Measurements from ENCODE around the gene GRPEL1. TPM values are rescaled to one million over a fixed set of nuclear protein-coding genes. Genes with fewer than 3 reads are reported as not detected.

GRPEL1 gene
- total RNA-seq, 2 experiments from 2014 or later: 27.4 to 43.7 TPM

GRCh38 chr4:7070729-7071511 is 3.1 kb upstream of the GRPEL1 start:
- H2AFZ ChIP-seq (ENCODE audit: low read length): peak overlapping the region; percentile 35; the same call in 1 of the 2 replicates
- ChIA-PET POLR2A (interaction anchor here (0.6 to 1.2 kb wide), 4 partner anchors 32 to 162 kb away, joined by 3 to 8 read pairs (median 3); partner anchors contain the start of gene TBC1D14), CTCF (ENCODE audit: unreplicated experiment) (interaction anchor here (0.5 to 1.5 kb wide), 5 partner anchors 27 to 353 kb away, joined by 3 to 5 read pairs (median 3); no protein-coding TSS in a partner anchor)
- H3K9me3 ChIP-seq (ENCODE audit: low read length): no peaks in the 10 kb centered on the region
- H3K4me1 ChIP-seq (ENCODE audit: insufficient read depth, low read length, poor library complexity, severe bottlenecking): peaks cover 21% of the 10 kb centered on the region
- DNase-seq (ENCODE audit: low spot score): peak; percentile 84
- H3K36me3 ChIP-seq (ENCODE audit: insufficient read depth, low read length): peaks cover 4% of the 10 kb centered on the region; the same call in 1 of the 2 replicates
- BruUV-seq (replicated peaks): no TSS peak
- H3K4me3 ChIP-seq (ENCODE audit: low read depth, low read length, poor library complexity, severe bottlenecking): no peak overlapping the region
- H3K9me2 ChIP-seq (ENCODE audit: insufficient read depth, low read length): no peaks in the 10 kb centered on the region
- TF ChIP-seq EZH2phosphoT487 (IDR thresholded peaks at IDR 0.05; ENCODE audit: borderline replicate concordance, low read depth, low read length) (no peak), CTCF (conservative IDR thresholded peaks at IDR 0.05; ENCODE audit: low read length) (peak; percentile 94)
- peaks cover 19% of the 10 kb centered on the region for H3K79me2 ChIP-seq (ENCODE audit: insufficient read depth, low read depth, low read length)
- peak overlapping the region; percentile 23 for H3K4me2 ChIP-seq (ENCODE audit: low read length)
- H4K20me1 ChIP-seq (ENCODE audit: insufficient read depth, low read length): peaks cover 12% of the 10 kb centered on the region; the same call in 1 of the 2 replicates
- no peak overlapping the region for H3K27ac ChIP-seq (ENCODE audit: low read depth, low read length, poor library complexity, severe bottlenecking)
- intact Hi-C loops (cut with micrococcal nuclease; ENCODE audit: unreplicated experiment): loop anchor here (1.0 kb wide), 2 partner anchors 28 to 351 kb away; partner anchors contain the start of gene TADA2B

- no TSS peak for BruUV-seq (replicated peaks)
- intact Hi-C loops (cut with micrococcal nuclease; ENCODE audit: unreplicated experiment): loop anchor here (1.0 to 2.0 kb wide), 6 partner anchors 82 to 395 kb away; partner anchors contain the start of genes BLOC1S4, KIAA0232 and TBC1D14
- DNase-seq (ENCODE audit: low spot score): no peak
- TF ChIP-seq EZH2phosphoT487 (IDR thresholded peaks at IDR 0.05; ENCODE audit: borderline replicate concordance, low read depth, low read length) (no peak), CTCF (conservative IDR thresholded peaks at IDR 0.05; ENCODE audit: low read length) (no peak)
- POLR2A ChIA-PET: interaction anchor here (0.7 to 1.8 kb wide), 10 partner anchors 10 to 352 kb away, joined by 3 to 8 read pairs (median 4); no protein-coding TSS in a partner anchor
- CTCF ChIA-PET (ENCODE audit: unreplicated experiment): interaction anchor here (0.6 to 1.3 kb wide), 2 partner anchors 98 to 931 kb away, joined by 5 to 7 read pairs; no protein-coding TSS in a partner anchor
- Histone ChIP-seq H4K20me1 (ENCODE audit: insufficient read depth, low read length) (peaks cover 12% of the 10 kb centered on the region; the same call in 1 of the 2 replicates), H3K4me1 (ENCODE audit: insufficient read depth, low read length, poor library complexity, severe bottlenecking) (peaks cover 27% of the 10 kb centered on the region), H3K4me3 (ENCODE audit: low read depth, low read length, poor library complexity, severe bottlenecking) (peak overlapping the region; percentile 94), H3K27ac (ENCODE audit: low read depth, low read length, poor library complexity, severe bottlenecking) (peak overlapping the region; percentile 50), H3K9me2 (ENCODE audit: insufficient read depth, low read length) (no peaks in the 10 kb centered on the region), H3K79me2 (ENCODE audit: insufficient read depth, low read depth, low read length) (peaks cover 39% of the 10 kb centered on the region), H3K9me3 (ENCODE audit: low read length) (no peaks in the 10 kb centered on the region), H3K4me2 (ENCODE audit: low read length) (peak overlapping the region; percentile 70), H3K36me3 (ENCODE audit: insufficient read depth, low read length) (peaks cover 23% of the 10 kb centered on the region), H2AFZ (ENCODE audit: low read length) (peak overlapping the region; percentile 68)
Observed at GRCh38 chr4:7068883-7069282, 1.0 kb upstream of the GRPEL1 start.

All from OCI-LY7 (cell line).